Neuron (in vitro differentiated cells): ENCODE results near the gene LTF.

Source experiments
- H2AFZ ChIP-seq: one replicate; pipeline ENCODE4 v1.6.1; 2013; ENCODE audit warnings: low read depth, mild to moderate bottlenecking, inconsistent platforms, low read length, moderate library complexity
- H3K27me3 ChIP-seq: one replicate; pipeline ENCODE4 v1.6.1; 2013; ENCODE audit warnings: low read length; ENCODE audit not compliant: insufficient read depth
- H3K36me3 ChIP-seq: one replicate; pipeline ENCODE4 v1.6.1; 2013; ENCODE audit warnings: low read length; ENCODE audit not compliant: insufficient read depth
- H3K4me1 ChIP-seq: one replicate; pipeline ENCODE4 v1.6.1; 2013; ENCODE audit warnings: low read length; ENCODE audit not compliant: insufficient read depth
- H3K4me3 ChIP-seq: 2 replicates; pipeline ENCODE4 v1.5.1; 2013; ENCODE audit warnings: mild to moderate bottlenecking, low read length, moderate library complexity
- H3K9me3 ChIP-seq: one replicate; pipeline ENCODE4 v1.6.1; 2013; ENCODE audit warnings: low read length

The LTF gene

GRCh38 chr3:46484911-46485778 is 20.4 kb upstream of the LTF start:
- Histone ChIP-seq H3K4me3 (no peak overlapping the region), H3K9me3 (no peaks in the 10 kb centered on the region), H3K4me1 (no peaks in the 10 kb centered on the region), H3K36me3 (no peaks in the 10 kb centered on the region), H2AFZ (no peak overlapping the region), H3K27me3 (no peaks in the 10 kb centered on the region)

- H3K36me3 ChIP-seq = no peaks in the 10 kb centered on the region
- no peak overlapping the region for H2AFZ ChIP-seq
- no peaks in the 10 kb centered on the region for H3K27me3 ChIP-seq
- H3K9me3 ChIP-seq = no peaks in the 10 kb centered on the region
- H3K4me3 ChIP-seq = no peak overlapping the region
- H3K4me1 ChIP-seq = no peaks in the 10 kb centered on the region
Observed at GRCh38 chr3:46484388-46484787, 19.7 kb upstream of the LTF start.

- no peaks in the 10 kb centered on the region for H3K36me3 ChIP-seq
- H3K4me1 ChIP-seq = no peaks in the 10 kb centered on the region
- no peak overlapping the region for H3K4me3 ChIP-seq
- H2AFZ ChIP-seq = no peak overlapping the region
- H3K27me3 ChIP-seq = no peaks in the 10 kb centered on the region
- no peaks in the 10 kb centered on the region for H3K9me3 ChIP-seq
Observed at GRCh38 chr3:46483825-46484224, 19.1 kb upstream of the LTF start.

DNA sequence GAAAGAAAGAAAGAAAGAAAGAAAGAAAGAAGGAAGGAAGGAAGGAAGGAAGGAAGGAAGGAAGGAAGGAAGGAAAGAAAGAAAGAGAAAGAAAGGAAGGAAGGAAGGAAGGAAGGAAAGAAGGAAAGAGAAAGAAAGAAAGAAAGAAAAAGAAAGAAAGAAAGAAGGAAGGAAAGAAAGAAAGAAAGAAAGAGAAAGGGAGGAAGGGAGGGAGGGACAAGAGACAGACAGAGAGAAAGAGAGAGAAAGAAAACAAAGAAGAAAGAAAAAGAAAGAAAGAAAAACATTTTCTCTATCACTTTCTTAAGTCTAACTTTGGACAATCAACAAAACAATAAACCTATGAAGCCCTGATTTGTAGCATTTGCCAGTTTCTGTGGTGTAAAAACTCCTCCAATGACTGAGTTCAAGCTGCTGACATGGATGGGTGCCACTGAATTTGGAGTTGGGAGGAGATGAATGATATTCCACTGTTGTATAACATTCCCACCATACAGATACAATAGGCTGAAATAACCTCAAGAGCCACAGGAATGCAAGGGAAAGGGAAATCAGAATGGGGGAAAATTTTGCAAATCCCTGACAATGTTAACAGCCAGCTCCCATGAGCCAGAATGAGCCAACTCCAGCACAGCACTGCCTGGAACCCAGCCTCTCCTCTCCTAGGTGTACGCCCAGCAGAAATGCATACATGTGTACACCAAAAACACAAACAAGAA is 18.1 kb upstream of the LTF start:
- no peaks in the 10 kb centered on the region for H3K27me3 ChIP-seq
- no peak overlapping the region for H2AFZ ChIP-seq
- H3K4me1 ChIP-seq = no peaks in the 10 kb centered on the region
- no peaks in the 10 kb centered on the region for H3K36me3 ChIP-seq
- H3K9me3 ChIP-seq = no peaks in the 10 kb centered on the region
- H3K4me3 ChIP-seq = no peak overlapping the region

- Histone ChIP-seq H3K4me1 (no peaks in the 10 kb centered on the region), H3K27me3 (no peaks in the 10 kb centered on the region), H2AFZ (no peak overlapping the region), H3K9me3 (no peaks in the 10 kb centered on the region), H3K4me3 (no peak overlapping the region), H3K36me3 (no peaks in the 10 kb centered on the region)
Observed at GRCh38 chr3:46481636-46482035, 16.9 kb upstream of the LTF start.

DNA sequence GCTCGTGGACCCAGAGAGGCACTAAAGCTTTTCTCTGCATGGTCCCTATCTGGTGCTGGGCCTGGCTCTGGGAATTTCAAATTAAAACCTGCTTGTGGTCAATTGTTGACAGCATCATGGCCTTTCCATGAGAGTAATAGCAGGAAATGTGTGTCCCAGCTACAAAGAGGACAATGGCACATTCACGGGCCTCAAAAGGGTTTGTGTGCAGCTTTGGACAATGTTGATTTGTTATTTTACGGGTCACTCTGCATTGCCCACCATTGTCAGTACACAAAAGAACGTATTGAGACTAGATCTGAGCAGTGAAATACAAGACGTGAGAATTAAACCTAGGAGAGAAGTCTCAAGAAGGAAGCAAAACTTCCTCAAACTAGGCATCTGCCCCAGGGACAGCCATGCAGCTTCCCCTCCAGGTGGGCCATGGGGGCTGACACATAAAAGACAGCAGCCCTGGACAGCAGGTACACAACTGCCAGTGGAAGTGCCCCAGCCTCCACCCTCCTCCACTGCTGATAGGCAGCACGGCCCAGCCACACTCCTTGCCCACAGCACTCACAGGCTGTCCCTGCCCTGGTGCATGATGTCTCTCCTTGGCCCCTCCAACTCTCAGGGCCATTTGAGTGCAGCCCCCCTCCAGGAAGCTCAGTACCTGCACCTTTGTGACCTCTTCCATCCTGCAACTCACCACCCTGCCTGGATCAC is 15.9 kb upstream of the LTF start:
- H2AFZ ChIP-seq = no peak overlapping the region
- no peaks in the 10 kb centered on the region for H3K9me3 ChIP-seq
- H3K4me1 ChIP-seq = no peaks in the 10 kb centered on the region
- no peak overlapping the region for H3K4me3 ChIP-seq
- no peaks in the 10 kb centered on the region for H3K36me3 ChIP-seq
- no peaks in the 10 kb centered on the region for H3K27me3 ChIP-seq

- Histone ChIP-seq H3K4me1 (no peaks in the 10 kb centered on the region), H3K27me3 (no peaks in the 10 kb centered on the region), H3K36me3 (no peaks in the 10 kb centered on the region), H3K4me3 (no peak overlapping the region), H2AFZ (no peak overlapping the region), H3K9me3 (no peaks in the 10 kb centered on the region)
Observed at GRCh38 chr3:46479696-46480095, 15.0 kb upstream of the LTF start.

GRCh38 chr3:46479021-46479420 is 14.3 kb upstream of the LTF start:
- Histone ChIP-seq H2AFZ (no peak overlapping the region), H3K9me3 (no peaks in the 10 kb centered on the region), H3K4me3 (no peak overlapping the region), H3K4me1 (no peaks in the 10 kb centered on the region), H3K36me3 (no peaks in the 10 kb centered on the region), H3K27me3 (no peaks in the 10 kb centered on the region)

DNA sequence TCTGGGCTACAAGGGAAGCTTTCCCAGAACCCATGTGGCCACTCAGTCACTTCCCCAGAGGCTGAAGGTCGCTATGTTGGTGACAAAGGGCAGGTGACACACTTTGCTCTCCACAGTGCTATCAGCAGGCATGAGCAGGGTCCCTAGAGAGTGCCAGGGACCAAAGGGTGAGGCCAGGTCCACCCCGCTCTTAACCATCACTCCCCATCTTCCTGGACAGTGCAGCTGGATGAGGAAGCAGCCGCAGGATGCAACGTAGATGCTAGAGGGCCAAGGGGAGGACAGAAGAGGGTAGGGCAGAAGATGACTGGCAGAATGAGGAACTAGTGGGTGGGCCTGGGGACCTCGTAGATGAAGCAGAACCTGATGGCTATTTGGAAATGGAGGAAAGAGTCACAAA is 13.6 kb upstream of the LTF start:
- Histone ChIP-seq H3K4me1 (no peaks in the 10 kb centered on the region), H3K9me3 (no peaks in the 10 kb centered on the region), H3K36me3 (no peaks in the 10 kb centered on the region), H2AFZ (no peak overlapping the region), H3K4me3 (no peak overlapping the region), H3K27me3 (no peaks in the 10 kb centered on the region)

- Histone ChIP-seq H2AFZ (no peak overlapping the region), H3K36me3 (no peaks in the 10 kb centered on the region), H3K4me3 (no peak overlapping the region), H3K27me3 (peaks cover 1% of the 10 kb centered on the region), H3K9me3 (no peaks in the 10 kb centered on the region), H3K4me1 (no peaks in the 10 kb centered on the region)
Observed at GRCh38 chr3:46477756-46478155, 13.1 kb upstream of the LTF start.

- no peak overlapping the region for H2AFZ ChIP-seq
- H3K36me3 ChIP-seq = no peaks in the 10 kb centered on the region
- H3K9me3 ChIP-seq = no peaks in the 10 kb centered on the region
- no peaks in the 10 kb centered on the region for H3K4me1 ChIP-seq
- no peak overlapping the region for H3K4me3 ChIP-seq
- peaks cover 3% of the 10 kb centered on the region for H3K27me3 ChIP-seq
Observed at GRCh38 chr3:46477145-46477544, 12.4 kb upstream of the LTF start.

- Histone ChIP-seq H3K36me3 (no peaks in the 10 kb centered on the region), H3K9me3 (no peaks in the 10 kb centered on the region), H2AFZ (no peak overlapping the region), H3K4me3 (no peak overlapping the region), H3K27me3 (peaks cover 3% of the 10 kb centered on the region), H3K4me1 (no peaks in the 10 kb centered on the region)
Observed at GRCh38 chr3:46472736-46473135, 8.0 kb upstream of the LTF start.

DNA sequence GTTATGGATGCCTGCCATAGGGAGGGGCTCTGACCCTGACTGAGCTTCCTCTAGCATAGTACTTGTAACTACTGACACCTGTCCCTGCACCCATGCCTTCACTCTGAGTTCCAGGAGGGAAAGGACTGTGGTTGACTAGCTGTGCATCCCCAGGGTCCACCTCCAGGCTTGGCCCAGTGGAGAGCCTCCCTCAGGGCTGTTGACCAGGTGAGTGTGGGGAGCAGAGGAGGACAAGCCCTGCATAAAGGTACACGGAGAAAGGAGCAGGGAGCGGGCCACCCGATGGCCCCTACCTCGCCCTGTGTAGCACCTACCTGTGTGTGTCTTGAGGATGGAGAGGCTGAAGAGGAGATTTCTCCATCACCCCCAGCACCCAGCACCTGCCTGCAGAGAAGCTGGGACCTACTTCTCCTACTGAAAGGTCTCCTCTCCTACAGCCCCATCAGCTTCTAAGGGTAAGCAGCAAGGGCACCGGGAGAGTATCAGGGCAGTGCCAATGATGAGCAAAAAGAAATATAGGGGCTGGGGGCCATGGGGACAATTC is 6.7 kb upstream of the LTF start:
- Histone ChIP-seq H3K4me3 (no peak overlapping the region), H3K36me3 (no peaks in the 10 kb centered on the region), H3K4me1 (no peaks in the 10 kb centered on the region), H2AFZ (no peak overlapping the region), H3K9me3 (no peaks in the 10 kb centered on the region), H3K27me3 (peaks cover 3% of the 10 kb centered on the region)
